ENCODE measurements around the gene LYSMD4. TPM values are rescaled to one million over a fixed set of nuclear protein-coding genes. Genes with fewer than 3 reads are reported as not detected.

The LYSMD4 gene
- polyA plus RNA-seq, 1 donor (not counting 4 experiments of a cell fraction or from before 2014, with no cell fraction given) = 7.3 TPM

GRCh38 chr15:99716540-99717095 lies 16.6 kb downstream of the LYSMD4 start:
- no peak for FAIRE-seq

GRCh38 chr15:99712415-99712814 lies 20.8 kb downstream of the LYSMD4 start:
- dilution Hi-C loops (cut with MboI; ENCODE audit: extremely low pct_ligation_motif_present, low sequenced_read_pairs) = no loop called here

More at GRCh38 chr15:99716540-99717095, 16.6 kb downstream of the LYSMD4 start:
- Histone ChIP-seq H3K79me2 (ENCODE audit: control insufficient read depth, insufficient read depth, low read length) (no peaks in the 10 kb centered on the region), H3K9me3 (ENCODE audit: control insufficient read depth, low read depth, low read length) (no peaks in the 10 kb centered on the region), H2AFZ (ENCODE audit: control insufficient read depth, low read length) (no peak overlapping the region), H3K36me3 (ENCODE audit: control insufficient read depth in 2 of 2, extremely low read depth in 1 of 2, insufficient read depth in 2 of 2, low read length in 2 of 2) (peaks cover 5 to 10% of the 10 kb centered on the region in 2 experiments), H3K4me1 (ENCODE audit: control insufficient read depth, extremely low read depth, insufficient read depth, low read length) (no peaks in the 10 kb centered on the region), H4K20me1 (ENCODE audit: control insufficient read depth, extremely low read depth, insufficient read depth, low read length) (no peaks in the 10 kb centered on the region), H3K4me2 (ENCODE audit: control insufficient read depth, extremely low read depth, insufficient read depth, low read depth, low read length) (no peak overlapping the region), H3K9ac (ENCODE audit: control insufficient read depth, extremely low read depth, insufficient read depth, low read length) (no peak overlapping the region), H3K27ac (ENCODE audit: control insufficient read depth, insufficient read depth, low read length) (no peak overlapping the region), H3K4me3 (ENCODE audit: control insufficient read depth in 2 of 3, extremely low read depth in 1 of 3, insufficient read depth in 2 of 3, low read depth in 1 of 3, low read length in 3 of 3) (no peak overlapping the region), H3K27me3 (ENCODE audit: control insufficient read depth, extremely low read depth, insufficient read depth, low read length) (no peaks in the 10 kb centered on the region), H3K9me1 (ENCODE audit: control insufficient read depth, extremely low read depth, insufficient read depth, low read length) (no peaks in the 10 kb centered on the region)
- no peak for TF ChIP-seq CTCF (optimal IDR thresholded peaks at IDR 0.05 in 1 of 3, IDR thresholded peaks at IDR 0.05 in 1 of 3, conservative IDR thresholded peaks at IDR 0.05 in 1 of 3; ENCODE audit: extremely low read depth in 1 of 3, insufficient read depth in 2 of 3, low read length in 3 of 3)
- TF ChIP-seq EZH2 (IDR thresholded peaks at IDR 0.05; ENCODE audit: low read length) = no peak
- DNase-seq (ENCODE audit: low read depth, low spot score) = no peak
- dilution Hi-C loops (cut with MboI; ENCODE audit: extremely low pct_ligation_motif_present, low sequenced_read_pairs) = no loop called here

More at GRCh38 chr15:99712415-99712814, 20.8 kb downstream of the LYSMD4 start:
- no peaks in the 10 kb centered on the region for H3K27me3 ChIP-seq (ENCODE audit: control insufficient read depth, extremely low read depth, insufficient read depth, low read length)
- H3K4me2 ChIP-seq (ENCODE audit: control insufficient read depth, extremely low read depth, insufficient read depth, low read depth, low read length) = no peak overlapping the region
- H3K4me3 ChIP-seq (ENCODE audit: control insufficient read depth in 2 of 3, extremely low read depth in 1 of 3, insufficient read depth in 2 of 3, low read depth in 1 of 3, low read length in 3 of 3) = no peak overlapping the region
- FAIRE-seq (no peak), DNase-seq (ENCODE audit: low read depth, low spot score) (no peak)
- H2AFZ ChIP-seq (ENCODE audit: control insufficient read depth, low read length) = no peak overlapping the region
- TF ChIP-seq EZH2 (IDR thresholded peaks at IDR 0.05; ENCODE audit: low read length) (no peak), CTCF (optimal IDR thresholded peaks at IDR 0.05 in 1 of 3, IDR thresholded peaks at IDR 0.05 in 1 of 3, conservative IDR thresholded peaks at IDR 0.05 in 1 of 3; ENCODE audit: extremely low read depth in 1 of 3, insufficient read depth in 2 of 3, low read length in 3 of 3) (no peak)
- H3K36me3 ChIP-seq (ENCODE audit: control insufficient read depth in 2 of 2, extremely low read depth in 1 of 2, insufficient read depth in 2 of 2, low read length in 2 of 2) = peaks cover 17 to 18% of the 10 kb centered on the region in 2 experiments
- no peak overlapping the region for H3K9ac ChIP-seq (ENCODE audit: control insufficient read depth, extremely low read depth, insufficient read depth, low read length)
- H3K4me1 ChIP-seq (ENCODE audit: control insufficient read depth, extremely low read depth, insufficient read depth, low read length) = peaks cover 17% of the 10 kb centered on the region
- no peak overlapping the region for H3K27ac ChIP-seq (ENCODE audit: control insufficient read depth, insufficient read depth, low read length)
- no peaks in the 10 kb centered on the region for H3K9me1 ChIP-seq (ENCODE audit: control insufficient read depth, extremely low read depth, insufficient read depth, low read length)
- H3K79me2 ChIP-seq (ENCODE audit: control insufficient read depth, insufficient read depth, low read length) = no peaks in the 10 kb centered on the region
- no peaks in the 10 kb centered on the region for H3K9me3 ChIP-seq (ENCODE audit: control insufficient read depth, low read depth, low read length)
- no peaks in the 10 kb centered on the region for H4K20me1 ChIP-seq (ENCODE audit: control insufficient read depth, extremely low read depth, insufficient read depth, low read length)

All from keratinocyte (primary cell).